ENCODE results near the gene RRP1B. TPM values are rescaled to one million over a fixed set of nuclear protein-coding genes. Genes with fewer than 3 reads are reported as not detected.

RRP1B gene
- total and polyA plus RNA-seq, 2 experiments from 2014 or later = 13.6 to 15.0 TPM

DNA sequence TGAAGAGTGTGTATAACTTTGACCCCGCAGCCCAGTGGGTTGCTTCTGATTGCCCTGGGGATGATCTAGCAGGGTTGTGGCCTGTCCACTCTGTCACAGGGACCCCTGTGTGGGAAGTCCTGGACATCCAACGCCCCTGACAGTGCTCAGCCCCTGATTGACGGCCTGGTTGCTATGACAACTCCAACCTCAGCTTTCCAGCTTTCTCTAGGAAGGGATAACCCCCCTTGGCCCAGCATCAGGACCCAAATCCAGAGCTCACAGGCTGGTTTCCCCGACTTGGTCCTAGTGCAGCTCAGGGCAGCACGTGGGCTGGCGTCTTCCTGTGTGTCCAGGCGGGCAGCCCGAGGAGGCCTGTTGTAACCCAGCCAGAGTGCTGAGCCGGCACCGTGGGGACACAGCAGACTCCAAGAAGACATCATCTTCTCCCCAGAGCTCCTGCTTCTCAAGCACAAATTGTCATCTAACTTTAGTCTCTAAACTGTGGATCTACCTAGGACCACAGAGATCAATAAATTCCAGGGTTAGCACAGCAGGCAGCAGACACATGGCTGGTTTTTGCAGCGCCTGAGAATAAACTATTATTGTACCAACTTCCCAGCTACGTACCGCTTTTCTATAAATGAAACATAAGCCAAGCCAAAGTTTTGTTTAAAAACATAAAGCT, 40.7 kb downstream of the RRP1B start:
- no peak overlapping the region for H3K27ac ChIP-seq
- H2AFZ ChIP-seq = no peak overlapping the region
- in situ Hi-C loops (cut with MboI) = no loop called here
- H3K4me1 ChIP-seq (ENCODE audit: insufficient read depth) = 0 out of 2 replicates have a peak, but pooled peaks cover 9% of the 10 kb centered on the region
- no peaks in the 10 kb centered on the region for H4K20me1 ChIP-seq (ENCODE audit: insufficient read depth)
- H3K79me2 ChIP-seq (ENCODE audit: insufficient read depth) = no peaks in the 10 kb centered on the region
- TF ChIP-seq EZH2phosphoT487 (IDR thresholded peaks at IDR 0.05; ENCODE audit: insufficient read depth, low read depth) = no peak
- no peak for TF ChIP-seq EZH2 (IDR thresholded peaks at IDR 0.05; ENCODE audit: insufficient read depth, poor library complexity, severe bottlenecking)
- 78 to 79% methylated on average over 13 of the region's 13 CpGs for WGBS, 2 experiments (ENCODE audit: low coverage in 1 of 2, low lambda C conversion rate in 2 of 2, missing lambda C conversion rate in 2 of 2)
- no peak overlapping the region for H3K4me2 ChIP-seq (ENCODE audit: unreplicated experiment)
- no peak overlapping the region for H3K9ac ChIP-seq
- no peaks in the 10 kb centered on the region for H3K27me3 ChIP-seq (replicated peaks; ENCODE audit: insufficient read depth)
- H3K9me2 ChIP-seq (ENCODE audit: insufficient read depth) = no peaks in the 10 kb centered on the region
- no peaks in the 10 kb centered on the region for H3F3A ChIP-seq (ENCODE audit: insufficient read depth)
- peaks cover 6% of the 10 kb centered on the region; the same call in 1 of the 2 replicates for H3K36me3 ChIP-seq (ENCODE audit: low read depth)
- H3K9me3 ChIP-seq (ENCODE audit: low read depth) = no peaks in the 10 kb centered on the region
- H3K4me3 ChIP-seq = no peak overlapping the region
- DNase-seq = no peak

DNA sequence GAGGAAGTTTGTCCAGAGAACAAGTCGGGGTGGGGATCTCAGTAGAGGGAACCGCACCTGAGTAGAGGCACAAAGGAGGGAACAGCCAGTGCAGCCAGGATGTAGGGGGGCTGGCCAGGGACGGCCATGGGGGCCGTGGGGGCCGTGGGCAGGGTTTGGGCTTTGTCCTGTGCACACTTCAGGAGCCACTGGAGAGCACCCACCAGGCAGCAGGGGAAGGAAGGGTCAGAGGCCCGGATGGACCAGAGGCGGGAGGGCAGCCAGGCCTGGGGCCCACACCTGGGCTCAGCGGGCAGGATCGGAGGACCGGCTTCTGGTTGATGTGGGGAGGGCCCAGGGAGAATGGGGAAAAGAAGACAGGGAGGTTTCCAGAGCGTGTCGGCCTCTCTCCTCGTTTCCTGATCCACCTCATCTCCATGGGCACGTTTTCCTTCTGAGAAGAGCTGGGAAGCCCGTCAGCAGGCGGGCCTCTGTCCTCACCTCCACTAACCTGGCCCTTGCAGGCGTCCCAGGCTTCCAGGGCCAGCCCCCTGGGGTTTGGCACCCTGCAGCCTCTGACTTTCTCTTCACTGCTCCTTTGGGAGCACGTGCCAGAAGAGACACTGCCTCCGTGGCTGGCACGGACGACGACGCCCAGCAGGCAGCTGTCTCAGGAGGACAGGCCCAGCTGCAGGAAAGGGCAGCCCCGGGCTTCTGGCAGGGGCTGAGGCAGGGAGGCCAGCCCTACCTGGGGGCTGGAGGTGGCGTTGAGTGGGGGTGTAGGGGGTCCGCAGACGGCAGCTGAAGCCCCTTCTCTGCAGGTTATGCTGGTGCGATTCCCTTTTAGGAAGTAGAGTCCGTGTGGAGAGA, 42.8 kb downstream of the RRP1B start:
- H3F3A ChIP-seq (ENCODE audit: insufficient read depth) = no peaks in the 10 kb centered on the region; the same call in 1 of the 2 replicates
- TF ChIP-seq EZH2 (IDR thresholded peaks at IDR 0.05; ENCODE audit: insufficient read depth, poor library complexity, severe bottlenecking) = no peak
- no peak for TF ChIP-seq EZH2phosphoT487 (IDR thresholded peaks at IDR 0.05; ENCODE audit: insufficient read depth, low read depth)
- H3K4me2 ChIP-seq (ENCODE audit: unreplicated experiment) = peak overlapping the region; percentile 16
- H3K27ac ChIP-seq = no peak overlapping the region
- 57 to 67% methylated on average over 19 to 29 of the region's 29 CpGs for WGBS, 2 experiments (ENCODE audit: low coverage in 1 of 2, low lambda C conversion rate in 2 of 2, missing lambda C conversion rate in 2 of 2)
- 0 out of 2 replicates have a peak, but pooled peaks cover 9% of the 10 kb centered on the region for H3K4me1 ChIP-seq (ENCODE audit: insufficient read depth)
- H2AFZ ChIP-seq = peak overlapping the region; percentile 56; the same call in 1 of the 2 replicates
- no peaks in the 10 kb centered on the region for H3K36me3 ChIP-seq (ENCODE audit: low read depth)
- no peaks in the 10 kb centered on the region for H3K79me2 ChIP-seq (ENCODE audit: insufficient read depth)
- H3K9ac ChIP-seq = 0 out of 2 replicates have a peak overlapping the region, but pooled peaks have one; percentile 11
- in situ Hi-C loops (cut with MboI) = no loop called here
- H3K9me3 ChIP-seq (ENCODE audit: low read depth) = no peaks in the 10 kb centered on the region
- no peak overlapping the region for H3K4me3 ChIP-seq
- no peaks in the 10 kb centered on the region for H3K27me3 ChIP-seq (replicated peaks; ENCODE audit: insufficient read depth)
- H4K20me1 ChIP-seq (ENCODE audit: insufficient read depth) = no peaks in the 10 kb centered on the region
- peak; percentile 19 for DNase-seq
- no peaks in the 10 kb centered on the region for H3K9me2 ChIP-seq (ENCODE audit: insufficient read depth)

GRCh38 chr21:43702785-43703034, 43.4 kb downstream of the RRP1B start:
- H2AFZ ChIP-seq = peak overlapping the region; percentile 56; the same call in 1 of the 2 replicates

More at GRCh38 chr21:43702785-43703034, 43.4 kb downstream of the RRP1B start:
- Histone ChIP-seq H3K9me2 (ENCODE audit: insufficient read depth) (no peaks in the 10 kb centered on the region), H3K36me3 (ENCODE audit: low read depth) (no peaks in the 10 kb centered on the region), H3K4me2 (ENCODE audit: unreplicated experiment) (peak overlapping the region; percentile 16), H3K4me1 (ENCODE audit: insufficient read depth) (0 out of 2 replicates have a peak, but pooled peaks cover 9% of the 10 kb centered on the region), H3K4me3 (no peak overlapping the region; the same call in 1 of the 2 replicates), H3K9me3 (ENCODE audit: low read depth) (no peaks in the 10 kb centered on the region), H3K9ac (0 out of 2 replicates have a peak overlapping the region, but pooled peaks have one; percentile 11), H3K27me3 (replicated peaks; ENCODE audit: insufficient read depth) (no peaks in the 10 kb centered on the region), H3K79me2 (ENCODE audit: insufficient read depth) (no peaks in the 10 kb centered on the region), H3F3A (ENCODE audit: insufficient read depth) (no peaks in the 10 kb centered on the region; the same call in 1 of the 2 replicates), H3K27ac (no peak overlapping the region), H4K20me1 (ENCODE audit: insufficient read depth) (no peaks in the 10 kb centered on the region)
- no peak for TF ChIP-seq EZH2 (IDR thresholded peaks at IDR 0.05; ENCODE audit: insufficient read depth, poor library complexity, severe bottlenecking)
- no peak for TF ChIP-seq EZH2phosphoT487 (IDR thresholded peaks at IDR 0.05; ENCODE audit: insufficient read depth, low read depth)
- 43 to 47% methylated on average over 12 of the region's 12 CpGs for WGBS, 2 experiments (ENCODE audit: low coverage in 1 of 2, low lambda C conversion rate in 2 of 2, missing lambda C conversion rate in 2 of 2)
- in situ Hi-C loops (cut with MboI) = no loop called here
- peak; percentile 60 for DNase-seq
